ENCODE results near the gene AK5. TPM values are rescaled to one million over a fixed set of nuclear protein-coding genes. Genes with fewer than 3 reads are reported as not detected.

The AK5 gene
- total RNA-seq, 1 experiment from 2014 or later = 1.4 TPM

DNA sequence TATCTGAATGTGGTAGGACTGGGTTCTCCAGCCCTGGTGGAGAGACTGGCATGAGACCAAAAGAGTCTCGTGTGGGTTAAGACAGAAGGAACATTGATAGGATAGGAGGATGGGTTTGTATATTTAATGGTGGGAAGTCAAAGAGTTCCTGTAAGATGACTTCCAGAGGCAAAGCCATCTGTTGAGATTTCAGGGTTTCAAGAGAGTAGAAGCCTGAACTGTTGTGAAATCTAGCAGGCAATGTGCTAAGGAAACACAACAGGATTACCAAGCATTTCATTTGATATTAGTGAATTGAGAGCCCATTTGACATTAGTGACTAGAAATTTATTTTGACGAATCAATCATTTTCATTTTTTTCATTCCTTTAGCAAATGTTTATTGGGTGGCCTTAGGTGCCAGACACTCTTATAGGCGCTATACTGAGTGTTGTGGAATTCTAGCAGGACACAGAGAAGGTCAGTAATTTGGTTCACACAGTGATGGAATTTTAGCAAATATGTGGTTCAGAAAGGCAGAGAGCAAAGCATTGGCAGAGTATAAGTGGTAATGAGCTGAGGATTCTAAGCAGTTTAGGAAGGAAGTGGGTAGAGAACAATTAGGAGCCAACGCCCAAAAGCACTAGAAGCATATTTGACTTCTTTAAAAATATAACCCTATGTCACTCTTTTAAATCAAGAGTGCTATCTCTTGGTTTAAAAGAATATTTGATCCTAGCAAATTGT lies 149.3 kb downstream of the AK5 start:
- DNase-seq (ENCODE audit: extremely low read depth, low read depth) = no peak

DNA sequence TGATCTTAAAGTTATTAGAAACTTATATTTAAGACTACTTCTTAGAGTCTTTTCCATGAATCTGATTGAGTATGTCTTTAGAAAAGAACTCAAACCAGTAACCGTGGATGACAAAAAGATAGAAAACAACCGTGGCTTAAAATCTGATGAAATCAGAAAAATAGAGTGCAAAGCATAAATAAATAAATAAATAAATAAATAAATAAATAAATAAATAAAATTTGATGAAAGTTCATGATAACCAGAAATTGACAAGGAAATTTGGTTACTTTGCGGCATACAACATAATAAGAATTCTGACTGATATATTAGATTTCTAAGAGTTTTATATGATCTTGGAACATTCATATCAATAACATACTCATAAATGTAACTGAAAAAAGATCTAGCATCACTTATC lies 152.1 kb downstream of the AK5 start:
- DNase-seq (ENCODE audit: extremely low read depth, low read depth) = no peak

DNA sequence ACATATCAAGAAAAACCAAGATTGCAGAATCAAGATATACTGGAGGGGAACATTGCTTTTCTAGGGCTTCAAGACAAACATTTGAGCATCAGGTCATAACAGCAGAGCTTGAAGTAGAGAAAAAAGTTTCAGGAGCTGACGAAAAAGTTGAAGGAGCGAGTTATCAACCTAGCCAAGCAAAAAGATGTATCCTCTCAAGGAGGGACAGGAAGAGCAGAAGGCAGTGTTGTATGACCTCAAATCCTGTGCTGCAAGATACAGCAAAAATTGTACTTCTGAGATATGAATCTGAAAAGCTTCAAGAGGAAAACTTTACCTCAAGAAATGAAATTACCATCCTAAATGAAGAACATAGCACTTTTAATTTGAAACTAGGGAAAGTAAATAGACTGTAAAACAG lies 153.1 kb downstream of the AK5 start:
- DNase-seq (ENCODE audit: extremely low read depth, low read depth) = no peak

DNA sequence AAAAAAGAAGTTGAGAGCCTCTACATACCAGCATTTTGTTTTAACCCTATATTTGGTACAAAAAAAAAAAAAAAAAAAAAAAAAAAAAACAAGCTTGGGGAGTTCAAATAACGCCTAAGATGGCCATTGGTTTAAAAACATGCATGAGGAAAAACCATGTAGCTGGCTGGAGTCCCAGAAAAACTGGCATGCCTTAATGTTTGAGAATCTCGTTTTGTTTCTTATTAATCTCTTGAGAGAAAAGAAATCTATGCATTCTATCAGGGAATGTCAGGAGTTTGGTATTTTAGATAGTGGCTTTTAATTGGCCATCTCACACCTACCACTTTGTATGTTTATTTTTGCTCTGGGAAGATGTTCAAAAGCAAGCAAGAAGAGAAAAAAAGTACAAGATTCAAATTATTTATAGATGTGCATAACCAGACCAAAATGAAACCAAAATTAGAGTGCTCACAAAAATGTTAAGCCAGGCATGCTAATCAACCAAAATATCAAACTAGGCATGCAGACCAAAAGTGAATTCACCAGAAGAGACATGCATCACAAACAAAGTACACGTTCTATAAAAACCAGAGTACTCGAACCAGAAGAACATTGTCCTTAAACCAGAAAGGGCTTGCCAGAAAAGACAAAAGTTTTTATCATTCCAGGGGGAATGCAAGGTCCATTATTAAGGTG lies 156.6 kb downstream of the AK5 start:
- DNase-seq (ENCODE audit: extremely low read depth, low read depth) = no peak

DNA sequence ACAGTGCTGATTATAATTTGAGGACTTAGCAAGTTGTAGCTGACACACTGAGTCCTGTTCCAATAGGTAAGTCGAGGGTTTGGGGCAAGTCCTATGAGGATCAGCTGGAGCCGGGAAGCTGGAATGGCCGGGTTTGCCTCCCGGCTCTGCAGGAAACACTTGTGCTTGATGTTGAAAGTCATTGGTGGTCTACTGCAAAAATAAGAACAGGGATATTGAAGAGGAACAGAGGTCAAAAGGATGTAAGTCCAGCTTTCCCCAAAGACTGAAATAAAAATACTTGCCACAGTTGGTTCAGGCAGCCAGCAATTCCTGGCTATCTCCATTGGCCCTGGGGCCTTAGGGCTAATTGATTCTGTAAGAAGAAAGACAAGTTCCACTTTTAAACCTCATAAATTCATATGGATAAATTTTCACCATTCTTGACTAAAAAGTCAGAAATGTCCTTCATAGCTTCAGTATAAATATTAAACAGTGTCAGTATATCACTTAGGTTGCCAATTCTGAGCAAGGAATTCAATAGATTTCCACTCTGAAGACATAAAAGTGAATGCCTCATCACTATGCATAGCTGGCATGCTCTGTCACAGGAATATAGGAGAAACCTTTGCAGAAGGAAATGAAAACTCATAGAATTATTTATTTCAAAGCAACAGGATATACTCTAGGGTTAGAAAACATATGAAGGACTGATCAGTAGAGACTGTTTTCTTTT lies 165.2 kb downstream of the AK5 start:
- DNase-seq (ENCODE audit: extremely low read depth, low read depth) = no peak

DNA sequence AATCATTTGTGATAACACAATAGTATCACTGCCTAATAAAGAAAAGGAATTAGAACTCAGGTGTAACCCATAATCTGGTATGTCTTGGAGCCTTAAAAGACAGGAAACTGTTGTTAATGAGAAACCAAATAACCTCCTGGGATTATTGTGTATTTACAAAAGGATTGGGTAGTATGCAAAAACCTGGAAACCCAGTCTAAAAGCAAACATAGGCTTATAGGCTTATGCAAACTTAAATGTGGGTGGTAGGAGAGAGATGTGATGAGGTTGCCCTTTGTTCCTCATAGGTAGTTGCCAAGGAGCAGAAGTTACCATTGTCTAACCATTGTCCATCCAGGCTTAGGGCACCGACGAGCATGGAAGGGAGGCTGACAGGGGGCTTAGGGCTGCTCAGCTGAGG lies 165.8 kb downstream of the AK5 start:
- no peak for DNase-seq (ENCODE audit: extremely low read depth, low read depth)

DNA sequence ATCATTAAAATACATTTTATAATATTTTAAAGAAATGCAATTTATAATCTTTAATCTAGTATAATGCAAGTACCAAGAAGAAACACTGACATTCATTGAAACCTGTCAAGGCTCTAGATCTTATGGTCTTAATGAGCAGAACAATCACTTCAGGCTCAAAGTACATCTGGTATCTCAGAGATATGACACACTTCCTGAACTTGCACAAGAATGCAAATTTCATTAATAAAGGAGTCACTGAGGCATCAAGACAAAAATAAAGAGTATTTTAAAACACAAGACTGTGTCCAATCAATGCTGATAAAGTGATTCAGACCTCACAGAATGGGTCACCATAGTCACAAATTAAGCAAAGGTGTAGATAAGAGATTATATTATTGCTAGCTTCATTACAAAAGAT lies 178.1 kb downstream of the AK5 start:
- no peak for DNase-seq (ENCODE audit: extremely low read depth, low read depth)

DNA sequence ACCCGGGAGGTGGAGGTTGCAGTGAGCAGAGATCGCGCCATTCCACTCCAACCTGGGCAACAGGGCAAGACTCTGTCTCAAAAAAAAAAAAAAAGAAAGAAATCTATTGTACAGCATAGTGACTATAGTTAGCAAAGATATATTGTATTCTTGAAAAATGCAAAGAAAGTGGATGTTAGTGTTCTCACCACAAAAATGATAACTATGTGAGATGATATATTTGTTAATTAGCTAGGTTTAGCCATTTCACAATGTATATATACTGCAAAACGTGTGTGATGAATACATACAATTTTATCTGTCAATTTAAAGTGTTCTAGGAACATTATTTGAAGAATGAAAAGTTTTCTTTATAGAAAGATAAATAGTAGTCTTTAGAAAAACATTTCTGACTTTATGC lies 179.9 kb downstream of the AK5 start:
- no peak for DNase-seq (ENCODE audit: extremely low read depth, low read depth)

DNA sequence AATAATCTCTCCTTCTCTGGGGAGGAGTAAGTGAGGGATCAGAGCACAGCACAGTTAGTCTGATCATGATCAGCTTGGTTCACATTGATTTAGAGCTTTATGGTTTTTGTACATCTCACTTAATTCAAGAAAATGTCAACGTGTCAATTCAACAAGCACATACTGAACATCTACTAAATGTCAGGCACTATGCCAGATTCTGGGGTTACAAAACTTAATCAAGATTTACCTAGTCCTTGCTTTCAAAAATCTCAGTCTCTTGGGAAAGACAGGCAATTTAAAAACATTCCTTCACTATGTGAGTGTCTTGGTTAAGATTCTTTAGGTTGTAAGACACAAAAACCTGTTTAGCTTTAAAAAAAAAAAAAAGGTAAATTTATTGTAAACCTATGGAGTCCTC lies 181.4 kb downstream of the AK5 start:
- DNase-seq (ENCODE audit: extremely low read depth, low read depth) = no peak

DNA sequence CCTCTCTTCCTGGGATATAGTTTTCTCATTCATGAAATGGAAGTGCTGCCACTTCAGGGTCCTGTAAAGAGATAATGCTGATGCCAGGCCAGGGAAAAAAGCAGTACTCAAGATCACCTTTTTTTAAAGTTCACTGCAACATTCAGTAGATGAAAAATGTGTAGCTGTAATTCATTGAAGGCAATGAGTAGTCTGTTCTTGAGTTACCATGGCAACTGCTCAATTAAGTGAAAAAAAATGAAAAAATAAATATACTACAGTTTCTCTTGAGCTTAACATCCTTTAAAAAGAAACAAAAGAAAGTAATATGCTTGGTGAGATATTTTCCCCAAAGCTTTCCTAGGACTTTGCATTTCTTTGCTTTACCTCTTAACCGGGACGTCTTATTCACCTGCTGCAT lies 183.3 kb downstream of the AK5 start:
- DNase-seq (ENCODE audit: extremely low read depth, low read depth) = no peak

DNA sequence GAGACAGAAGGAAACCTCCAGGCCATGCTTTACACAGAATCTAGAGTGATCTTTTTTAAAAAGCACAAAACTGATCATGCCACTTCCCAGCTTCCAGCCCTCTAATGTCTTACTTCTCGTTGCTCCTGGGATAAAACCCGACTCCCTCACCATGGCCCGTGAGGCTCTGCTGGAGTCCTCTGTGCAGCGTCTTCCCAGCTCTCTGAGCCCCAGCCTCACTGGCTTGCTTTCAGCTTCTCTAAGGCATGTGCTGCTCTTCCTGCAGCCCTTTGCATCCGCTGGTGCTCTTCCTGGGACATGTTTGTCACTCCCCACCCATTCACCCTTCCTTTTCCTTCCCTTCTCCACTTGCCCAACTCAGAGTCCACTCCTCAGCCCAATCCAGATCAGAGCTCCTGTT lies 184.1 kb downstream of the AK5 start:
- DNase-seq (ENCODE audit: extremely low read depth, low read depth) = no peak

DNA sequence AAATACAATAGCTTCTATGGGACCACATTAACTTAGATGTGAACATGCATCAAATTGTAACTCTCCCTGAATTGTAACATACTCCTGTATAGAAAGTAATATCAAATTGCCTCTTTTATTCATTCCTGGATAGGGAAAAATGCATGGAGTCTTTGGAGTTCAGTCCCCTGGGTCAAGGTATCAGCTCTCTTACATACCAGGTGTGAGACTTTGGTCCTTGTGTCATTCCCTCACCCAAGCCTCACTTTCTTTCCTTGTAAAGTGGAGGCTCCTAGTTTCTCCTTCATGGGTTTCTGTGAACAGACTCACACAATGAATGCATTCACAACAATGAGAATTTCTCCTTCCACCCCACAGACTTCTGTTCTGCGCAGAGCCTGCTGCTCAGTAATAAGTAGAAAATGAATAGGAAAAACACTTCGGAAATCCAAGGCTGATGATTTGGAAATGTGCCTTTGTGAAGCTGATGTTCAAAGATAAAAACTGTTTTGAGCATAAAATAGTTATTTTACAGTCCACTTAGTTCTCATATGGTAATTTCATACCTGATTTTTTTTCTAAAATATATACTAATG lies 185.3 kb downstream of the AK5 start:
- DNase-seq (ENCODE audit: extremely low read depth, low read depth) = no peak

DNA sequence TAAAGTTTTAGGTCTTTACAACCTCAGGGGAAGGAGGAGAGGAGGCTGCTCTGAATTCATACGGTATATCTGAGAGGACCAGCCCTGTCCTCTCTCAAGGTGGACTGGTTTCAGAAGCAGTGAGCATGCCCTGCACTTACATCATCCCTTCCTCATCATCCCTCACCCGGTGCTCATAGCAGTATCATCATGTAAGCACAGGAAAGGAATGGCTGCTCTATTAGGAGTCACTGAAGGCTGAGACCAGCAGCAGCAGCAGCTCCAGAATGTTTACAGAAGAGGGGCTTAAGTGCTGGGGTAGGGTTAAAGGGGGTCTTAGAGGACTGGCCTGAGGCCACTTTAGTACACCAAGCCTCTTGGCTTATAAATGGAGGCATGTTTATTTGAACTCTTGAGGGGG lies 185.9 kb downstream of the AK5 start:
- no peak for DNase-seq (ENCODE audit: extremely low read depth, low read depth)

DNA sequence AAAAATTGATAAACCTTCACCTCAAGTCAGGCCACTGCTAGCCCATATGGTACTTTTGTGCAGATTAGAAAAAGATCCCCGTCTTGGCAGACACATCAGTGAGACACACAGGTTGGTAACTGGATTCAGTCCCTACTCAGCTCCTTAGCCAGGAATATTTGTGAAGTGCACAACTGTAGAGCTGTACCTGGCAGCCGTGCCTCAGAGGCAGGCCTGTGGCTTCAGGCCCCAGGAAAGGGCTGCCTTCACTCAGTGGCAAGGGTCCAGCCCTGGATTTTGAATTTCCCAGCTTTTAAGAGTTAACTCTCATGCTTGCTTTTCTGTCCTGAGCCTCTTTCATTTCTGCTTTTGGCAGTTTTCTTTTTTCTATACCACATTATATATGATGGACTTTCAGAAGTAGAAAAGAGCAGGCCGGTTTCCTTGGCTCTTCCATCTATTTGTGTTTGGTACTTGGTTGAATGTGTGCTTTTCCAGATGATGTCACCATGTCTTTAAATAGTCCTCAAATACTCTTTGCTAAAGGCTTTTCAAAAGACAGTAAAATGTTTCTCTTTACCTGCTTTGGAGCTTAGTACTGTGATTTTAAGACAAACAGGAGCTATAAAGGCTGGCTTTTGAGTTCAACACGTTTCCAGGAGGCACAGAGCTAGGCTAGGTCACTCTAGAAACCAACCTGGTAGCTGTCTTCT lies 186.6 kb downstream of the AK5 start:
- DNase-seq (ENCODE audit: extremely low read depth, low read depth) = no peak

DNA sequence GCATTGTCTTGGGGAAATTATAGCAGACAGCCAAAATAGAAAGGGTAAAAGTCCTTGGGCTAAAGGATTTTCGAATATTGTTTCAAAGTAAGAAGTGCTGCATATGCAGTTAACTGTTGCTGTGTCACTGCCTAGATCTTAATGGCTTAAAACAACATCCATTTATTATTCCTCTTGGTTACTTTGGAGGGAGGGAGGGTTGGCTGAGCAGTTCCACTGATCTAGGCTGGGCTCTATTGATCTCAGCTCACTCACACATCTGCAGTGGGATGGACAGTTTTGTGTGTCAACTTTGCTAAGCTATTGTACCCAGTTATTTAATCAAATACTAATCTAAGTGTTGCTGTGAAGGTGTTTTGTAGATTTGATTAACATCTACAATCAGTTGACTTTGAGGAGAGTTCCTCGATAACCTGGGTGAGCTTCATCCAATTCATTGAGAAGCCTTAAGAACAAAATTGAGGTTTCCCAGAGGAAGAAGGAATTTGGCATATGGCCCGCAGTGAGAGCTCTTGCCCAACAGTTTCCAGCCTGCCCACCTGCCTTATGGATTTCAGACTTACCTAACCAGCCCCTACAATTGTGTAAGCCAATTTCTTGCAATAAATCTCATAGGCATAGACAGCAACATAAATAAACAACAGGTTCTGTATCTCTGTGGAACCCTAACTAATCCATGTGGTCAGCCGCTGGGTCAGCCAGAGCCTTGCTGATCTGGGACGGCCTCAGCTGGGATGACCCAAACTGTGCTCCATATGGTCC lies 187.3 kb downstream of the AK5 start:
- DNase-seq (ENCODE audit: extremely low read depth, low read depth) = no peak

DNA sequence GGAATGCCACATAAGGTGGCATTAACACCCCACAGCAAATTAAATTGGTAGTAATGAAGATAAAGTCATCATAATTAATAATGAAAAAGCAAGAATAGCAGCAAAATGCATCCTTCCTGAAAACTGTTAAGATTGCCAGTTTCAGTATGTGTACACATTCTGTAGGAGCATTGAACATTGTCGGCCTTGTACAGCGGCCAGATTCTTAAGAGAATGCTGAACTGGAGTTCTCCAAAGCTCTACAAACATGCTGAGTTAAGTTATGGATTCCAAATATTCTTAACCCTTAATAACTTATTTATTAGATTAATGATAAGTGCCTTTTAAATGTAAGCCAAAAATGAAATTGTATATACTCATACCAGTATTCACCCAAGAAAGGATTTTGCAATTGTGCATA lies 189.9 kb downstream of the AK5 start:
- DNase-seq (ENCODE audit: extremely low read depth, low read depth) = no peak

DNA sequence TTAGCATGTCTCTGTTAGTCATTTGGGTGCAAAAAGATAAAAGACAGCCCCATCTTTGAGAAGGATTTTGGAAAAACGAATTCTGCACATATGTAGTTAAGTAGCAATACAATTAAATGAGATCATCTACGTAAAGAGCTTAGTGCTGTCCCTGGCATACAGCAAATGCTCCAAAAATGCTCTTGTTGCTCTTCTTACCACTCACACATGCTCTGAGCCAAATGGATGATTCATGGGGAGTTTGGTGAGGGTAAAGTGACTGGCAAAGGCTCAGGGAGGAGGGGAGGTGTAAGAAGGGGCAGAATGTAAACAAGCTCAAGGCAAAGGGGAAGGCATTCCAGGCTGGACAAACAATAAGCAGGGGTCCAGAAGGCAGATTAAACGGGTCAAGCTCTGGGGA lies 191.9 kb downstream of the AK5 start:
- DNase-seq (ENCODE audit: extremely low read depth, low read depth) = no peak

DNA sequence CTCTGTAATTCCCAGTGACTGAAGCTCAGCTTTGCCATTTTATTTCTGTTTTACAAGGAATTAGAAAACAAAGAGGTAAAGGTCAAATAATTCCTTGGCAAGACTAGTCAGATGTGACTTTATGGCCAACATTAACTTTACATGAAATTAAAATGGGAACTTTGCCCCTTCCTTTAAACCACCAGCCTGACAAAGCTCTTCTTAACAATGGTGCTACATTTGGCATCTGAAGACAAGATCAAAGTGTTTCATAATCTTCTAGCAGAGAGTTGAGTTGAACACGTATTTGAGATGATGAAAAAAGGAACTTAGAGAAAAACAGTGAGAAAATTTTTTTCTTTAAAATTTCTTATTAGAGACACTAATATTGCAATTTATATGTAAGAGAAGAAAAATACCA lies 193.8 kb downstream of the AK5 start:
- DNase-seq (ENCODE audit: extremely low read depth, low read depth) = no peak

DNA sequence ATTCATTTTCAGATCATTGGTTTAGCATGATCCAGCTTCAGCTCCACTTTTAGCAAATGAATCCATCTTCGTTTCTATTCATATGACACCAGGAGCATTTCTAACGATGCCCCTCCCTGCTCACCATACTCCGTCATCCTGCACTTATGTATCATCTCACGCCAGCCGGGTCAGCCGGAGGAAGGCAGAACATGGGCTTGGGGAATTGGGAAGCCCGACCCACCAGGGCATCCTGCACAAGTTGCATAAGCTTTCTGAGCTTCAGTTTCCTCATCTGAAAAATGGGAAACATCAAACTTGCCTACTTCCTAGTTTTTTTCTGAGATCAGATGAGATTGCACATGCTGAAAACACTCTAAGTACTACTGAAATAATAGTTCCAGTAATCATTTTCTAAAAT lies 194.7 kb downstream of the AK5 start:
- DNase-seq (ENCODE audit: extremely low read depth, low read depth) = no peak

DNA sequence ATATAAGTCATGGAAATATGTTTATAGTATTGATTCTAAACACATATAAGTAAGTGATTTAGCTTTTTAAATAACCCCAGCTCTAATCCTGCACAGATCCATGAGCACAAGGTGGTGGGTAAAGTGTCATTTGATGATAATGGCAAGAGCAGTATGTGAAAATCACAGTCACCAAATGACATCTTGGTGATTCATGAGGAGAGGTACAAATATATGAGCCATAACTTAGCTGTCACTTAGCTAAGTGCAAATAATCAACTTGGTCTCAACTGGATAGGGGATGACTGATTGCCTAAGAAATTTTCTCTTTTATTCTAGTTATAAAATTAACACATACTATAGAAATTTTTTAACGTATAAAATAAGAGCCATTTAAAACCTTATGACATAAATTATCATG lies 202.5 kb downstream of the AK5 start:
- DNase-seq (ENCODE audit: extremely low read depth, low read depth) = no peak

Measured in NCI-H460 (cell line).